GM21737 (cell line): ENCODE results near the gene MED4.

Experiments used
- ATAC-seq: cut with Tn5 transposase; IDR thresholded peaks from one replicate; pipeline ENCODE4 v1.9.1; 2021; ENCODE audit warnings: mild to moderate bottlenecking, moderate library complexity; ENCODE audit not compliant: unreplicated experiment

Gene MED4

GRCh38 chr13:48094781-48095502 is at the start of gene MED4:
TSS of gene MED4 (minus strand) at chr13:48095104. CDS start at chr13:48095078, 26 bp downstream.
- peak; percentile 96 for ATAC-seq

GRCh38 chr13:48144413-48145035 is 49.6 kb upstream of the MED4 start:
- ATAC-seq = no peak

GRCh38 chr13:48142436-48142835 is 47.5 kb upstream of the MED4 start:
- no peak for ATAC-seq

- no peak for ATAC-seq
Measured at GRCh38 chr13:48138270-48138669, 43.4 kb upstream of the MED4 start.

GRCh38 chr13:48132961-48133360 is 38.1 kb upstream of the MED4 start:
- ATAC-seq = no peak

- no peak for ATAC-seq
Measured at GRCh38 chr13:48131533-48131932, 36.6 kb upstream of the MED4 start.

GRCh38 chr13:48126944-48127830 is 32.3 kb upstream of the MED4 start:
- peak; percentile 54 for ATAC-seq

GRCh38 chr13:48125794-48126228 is 30.9 kb upstream of the MED4 start:
- no peak for ATAC-seq

- ATAC-seq = no peak
Measured at GRCh38 chr13:48123812-48124211, 28.9 kb upstream of the MED4 start.

GRCh38 chr13:48121733-48122132 is 26.8 kb upstream of the MED4 start:
- ATAC-seq = no peak

GRCh38 chr13:48120241-48120640 is 25.3 kb upstream of the MED4 start:
- no peak for ATAC-seq

GRCh38 chr13:48118030-48118429 is 23.1 kb upstream of the MED4 start:
- ATAC-seq = no peak

- no peak for ATAC-seq
Measured at GRCh38 chr13:48116808-48117207, 21.9 kb upstream of the MED4 start.

- ATAC-seq = no peak
Measured at GRCh38 chr13:48113756-48114130, 18.8 kb upstream of the MED4 start.

- ATAC-seq = no peak
Measured at GRCh38 chr13:48112896-48113755, 18.2 kb upstream of the MED4 start.

GRCh38 chr13:48110931-48111721 is 16.2 kb upstream of the MED4 start:
- no peak for ATAC-seq

- ATAC-seq = no peak
Measured at GRCh38 chr13:48110132-48110868, 15.4 kb upstream of the MED4 start.

GRCh38 chr13:48108106-48108505 is 13.2 kb upstream of the MED4 start:
- no peak for ATAC-seq

GRCh38 chr13:48097793-48098192 is 2.9 kb upstream of the MED4 start:
- no peak for ATAC-seq
